ENCODE data around the gene NT5C2.
"Not testable (repeated sequence)": the region's sequence is repeated elsewhere in the genome, so short reads cannot be mapped to it uniquely, and the experiment has no call there.

DNA sequence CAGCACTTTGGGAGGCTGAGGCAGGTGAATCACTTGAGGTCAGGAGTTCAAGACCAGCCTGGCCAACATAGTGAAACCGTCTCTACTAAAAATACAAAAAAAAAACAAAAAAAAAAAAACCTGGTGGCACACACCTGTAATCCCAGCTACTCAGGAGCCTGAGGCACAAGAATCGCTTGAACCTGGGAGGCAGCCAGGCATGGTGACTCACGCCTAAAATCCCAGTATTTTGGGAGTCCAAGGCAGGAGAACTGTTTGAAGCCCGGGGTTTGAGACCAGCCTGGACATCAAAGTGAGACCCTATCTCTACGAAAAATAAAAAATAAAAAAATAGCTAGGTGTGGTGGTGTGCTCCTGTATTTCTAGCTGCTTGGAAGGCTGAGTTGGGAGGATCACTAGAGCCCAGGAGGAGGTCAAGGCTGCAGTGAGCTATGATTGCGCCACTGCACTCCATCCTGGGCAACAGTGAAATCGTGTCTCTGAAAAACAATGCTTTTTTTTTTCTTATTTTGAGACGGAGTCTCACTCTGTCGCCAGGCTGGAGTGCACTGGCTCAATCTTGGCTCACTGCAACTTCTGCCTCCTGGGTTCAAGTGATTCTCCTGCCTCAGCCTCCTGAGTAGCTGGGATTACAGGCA lies 29.2 kb downstream of the NT5C2 start:
- not testable (repeated sequence) for TF ChIP-seq CTCF, POLR2A (IDR thresholded peaks at IDR 0.05)

All from lower leg skin (tissue), 3 donors.